Peyer's patch (tissue), 4 donors: ENCODE data around the gene MEG3.

Experiments
- POLR2A ChIP-seq, 2 donors: fragments of 450-650 bp; IDR thresholded peaks; one replicate each; pipeline ENCODE4 v1.5.1; 2017; ENCODE audit warnings: antibody characterized with exemption in 2 of 2, mild to moderate bottlenecking in 2 of 2, moderate library complexity in 2 of 2
- TF ChIP-seq, protein P1 (sequence below), 6 experiments: fragments of 450-650 bp in 4 of 6; fragments of 200-600 bp in 2 of 6; sonication (generic) in 1 of 6; IDR thresholded peaks; one replicate each; pipeline ENCODE4 v1.5.1; 2017 to 2019; ENCODE audit warnings: antibody characterized with exemption in 6 of 6, mild to moderate bottlenecking in 3 of 6, moderate library complexity in 1 of 6

DNA sequence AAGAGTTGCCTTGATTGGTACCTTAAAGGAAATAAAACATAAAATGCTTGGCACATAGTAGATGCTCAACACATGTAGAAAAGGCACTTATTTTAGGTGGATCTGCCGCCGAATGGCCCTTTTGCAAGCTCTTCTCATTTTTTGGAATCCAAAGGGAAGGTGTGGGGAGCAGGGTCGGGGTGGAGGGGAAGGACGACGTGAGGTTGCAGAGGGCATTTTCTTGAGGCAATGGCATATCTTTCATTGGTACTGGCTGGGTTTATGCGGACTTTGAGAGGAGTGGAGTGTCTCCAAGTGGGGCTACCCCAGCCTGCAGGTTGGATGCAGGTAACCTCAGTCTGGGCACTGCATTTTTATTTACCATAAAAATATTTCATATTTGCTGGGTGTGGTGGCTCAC, 69.5 kb downstream of the MEG3 start:
- TF ChIP-seq POLR2A (IDR thresholded peaks at IDR 0.05): no peak
- TF ChIP-seq, protein P1, sequence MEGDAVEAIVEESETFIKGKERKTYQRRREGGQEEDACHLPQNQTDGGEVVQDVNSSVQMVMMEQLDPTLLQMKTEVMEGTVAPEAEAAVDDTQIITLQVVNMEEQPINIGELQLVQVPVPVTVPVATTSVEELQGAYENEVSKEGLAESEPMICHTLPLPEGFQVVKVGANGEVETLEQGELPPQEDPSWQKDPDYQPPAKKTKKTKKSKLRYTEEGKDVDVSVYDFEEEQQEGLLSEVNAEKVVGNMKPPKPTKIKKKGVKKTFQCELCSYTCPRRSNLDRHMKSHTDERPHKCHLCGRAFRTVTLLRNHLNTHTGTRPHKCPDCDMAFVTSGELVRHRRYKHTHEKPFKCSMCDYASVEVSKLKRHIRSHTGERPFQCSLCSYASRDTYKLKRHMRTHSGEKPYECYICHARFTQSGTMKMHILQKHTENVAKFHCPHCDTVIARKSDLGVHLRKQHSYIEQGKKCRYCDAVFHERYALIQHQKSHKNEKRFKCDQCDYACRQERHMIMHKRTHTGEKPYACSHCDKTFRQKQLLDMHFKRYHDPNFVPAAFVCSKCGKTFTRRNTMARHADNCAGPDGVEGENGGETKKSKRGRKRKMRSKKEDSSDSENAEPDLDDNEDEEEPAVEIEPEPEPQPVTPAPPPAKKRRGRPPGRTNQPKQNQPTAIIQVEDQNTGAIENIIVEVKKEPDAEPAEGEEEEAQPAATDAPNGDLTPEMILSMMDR (IDR thresholded peaks at IDR 0.05): no peak
